GM23248 (cell line): ENCODE data around the gene TNNI2. TPM values are rescaled to one million over a fixed set of nuclear protein-coding genes. Genes with fewer than 3 reads are reported as not detected.

Experiments used
- DNase-seq: peaks from one replicate; pipeline ENCODE4 v3.0.0-alpha.2; 2015
- H2AFZ ChIP-seq: fragments of 200-600 bp; sonication (generic); 2 replicates; pipeline ENCODE4 v1.6.1; 2016; ENCODE audit warnings: antibody characterized with exemption
- H3F3A ChIP-seq: fragments of 200-600 bp; sonication (generic); 2 replicates; pipeline ENCODE4 v1.6.1; 2016; ENCODE audit warnings: mild to moderate bottlenecking, antibody characterized with exemption, mixed run types; ENCODE audit not compliant: insufficient read depth
- H3K27ac ChIP-seq: fragments of 200-600 bp; sonication (generic); 2 replicates; pipeline ENCODE4 v1.5.1; 2016; ENCODE audit warnings: mild to moderate bottlenecking
- H3K27me3 ChIP-seq: fragments of 200-600 bp; sonication (generic); replicated peaks from 2 replicates; pipeline ENCODE4 v1.6.1; 2016; ENCODE audit warnings: mild to moderate bottlenecking; ENCODE audit not compliant: insufficient read depth
- H3K36me3 ChIP-seq: fragments of 200-600 bp; sonication (generic); 2 replicates; pipeline ENCODE4 v1.6.1; 2016; ENCODE audit warnings: low read depth, mild to moderate bottlenecking
- H3K4me1 ChIP-seq: fragments of 200-600 bp; sonication (generic); 2 replicates; pipeline ENCODE4 v1.6.1; 2016; ENCODE audit warnings: mild to moderate bottlenecking; ENCODE audit not compliant: insufficient read depth
- H3K4me2 ChIP-seq: fragments of 200-600 bp; sonication (generic); one replicate; pipeline ENCODE4 v1.6.1; 2016; ENCODE audit warnings: mild to moderate bottlenecking; ENCODE audit not compliant: unreplicated experiment
- H3K4me3 ChIP-seq: fragments of 200-600 bp; sonication (generic); 2 replicates; pipeline ENCODE4 v1.5.1; 2016; ENCODE audit warnings: mild to moderate bottlenecking
- H3K79me2 ChIP-seq: fragments of 200-600 bp; sonication (generic); 2 replicates; pipeline ENCODE4 v1.6.1; 2016; ENCODE audit warnings: mild to moderate bottlenecking; ENCODE audit not compliant: insufficient read depth
- H3K9ac ChIP-seq: fragments of 200-600 bp; sonication (generic); 2 replicates; pipeline ENCODE4 v1.6.1; 2016; ENCODE audit warnings: mild to moderate bottlenecking
- H3K9me2 ChIP-seq: fragments of 200-600 bp; sonication (generic); 2 replicates; pipeline ENCODE4 v1.6.1; 2016; ENCODE audit warnings: mixed run types, mild to moderate bottlenecking, moderate library complexity; ENCODE audit not compliant: insufficient read depth
- H3K9me3 ChIP-seq: fragments of 200-600 bp; sonication (generic); one replicate; pipeline ENCODE4 v1.6.1; 2017; ENCODE audit warnings: low read depth
- H4K20me1 ChIP-seq: fragments of 200-600 bp; sonication (generic); 2 replicates; pipeline ENCODE4 v1.6.0; 2016; ENCODE audit not compliant: insufficient read depth
- EZH2 ChIP-seq: fragments of 200-600 bp; sonication (generic); IDR thresholded peaks from 2 replicates; pipeline ENCODE4 v1.6.1; 2018; ENCODE audit warnings: antibody characterized with exemption, mild to moderate bottlenecking; ENCODE audit not compliant: insufficient read depth, poor library complexity, severe bottlenecking
- EZH2phosphoT487 ChIP-seq: fragments of 200-600 bp; sonication (generic); IDR thresholded peaks from 2 replicates; pipeline ENCODE4 v1.6.1; 2018; ENCODE audit warnings: antibody characterized with exemption, moderate library complexity, mild to moderate bottlenecking, low read depth; ENCODE audit not compliant: insufficient read depth
- WGBS, 2 experiments: methylation state at CpG; one replicate each; pipeline ENCODE4 v1.1.6; 2015 to 2017; ENCODE audit warnings: low lambda C conversion rate in 2 of 2, low coverage in 1 of 2; ENCODE audit errors: missing lambda C conversion rate in 2 of 2; 5-methylcytosine and 5-hydroxymethylcytosine counted together
- in situ Hi-C: fragments of 300-500 bp; cut with MboI; formaldehyde crosslinking; loops from 2 replicates; pipeline ENCODE4 v1.15.0; 2020
- polyA plus RNA-seq: library from polyadenylated mRNA; unstranded; fragments of >200 nt; fragmentation: Nextera tagmentation; extraction: Ambion mirVana; gene quantifications from 2 replicates; pipeline ENCODE4 v1.2.1, GENCODE V29; 2016
- total RNA-seq: library from RNA; depleted of rRNA; stranded (reverse); fragments of >200 nt; shearing (Covaris generic); gene quantifications from 2 replicates; pipeline ENCODE4 v1.2.3, GENCODE V29; 2014

Gene TNNI2
- total and polyA plus RNA-seq, 2 experiments from 2014 or later: not detected

GRCh38 chr11:1851468-1852180 is 12.8 kb downstream of the TNNI2 start:
- H4K20me1 ChIP-seq: no peaks in the 10 kb centered on the region
- H3K9ac ChIP-seq: no peak overlapping the region
- no peaks in the 10 kb centered on the region for H3K79me2 ChIP-seq
- H3F3A ChIP-seq: no peaks in the 10 kb centered on the region
- no peak overlapping the region for H3K27ac ChIP-seq
- no peak overlapping the region for H2AFZ ChIP-seq
- no peaks in the 10 kb centered on the region for H3K4me1 ChIP-seq
- no peak overlapping the region for H3K4me2 ChIP-seq
- TF ChIP-seq EZH2: no peak
- TF ChIP-seq EZH2phosphoT487: no peak
- H3K9me2 ChIP-seq: no peaks in the 10 kb centered on the region
- WGBS, 2 experiments: 69 to 79% methylated on average over 20 of the region's 21 CpGs
- no peak overlapping the region for H3K4me3 ChIP-seq
- in situ Hi-C loops: loop anchor here (25.0 kb wide), 1 partner anchor 311 kb away; the partner anchor contains the start of genes INS and TH
- no peak for DNase-seq
- no peaks in the 10 kb centered on the region for H3K9me3 ChIP-seq
- H3K27me3 ChIP-seq: no peaks in the 10 kb centered on the region
- no peaks in the 10 kb centered on the region for H3K36me3 ChIP-seq

- no peak overlapping the region for H3K9ac ChIP-seq
- DNase-seq: no peak
- in situ Hi-C loops: loop anchor here (25.0 kb wide), 1 partner anchor 310 kb away; the partner anchor contains the start of genes INS and TH
- H3K79me2 ChIP-seq: no peaks in the 10 kb centered on the region
- H3K36me3 ChIP-seq: no peaks in the 10 kb centered on the region
- WGBS, 2 experiments: 66 to 72% methylated on average over 25 of the region's 25 CpGs
- no peak overlapping the region for H3K4me2 ChIP-seq
- no peaks in the 10 kb centered on the region for H3K9me3 ChIP-seq
- H3K27ac ChIP-seq: no peak overlapping the region
- TF ChIP-seq EZH2 (no peak), EZH2phosphoT487 (no peak)
- H3K4me3 ChIP-seq: no peak overlapping the region
- H4K20me1 ChIP-seq: no peaks in the 10 kb centered on the region
- H2AFZ ChIP-seq: no peak overlapping the region
- no peaks in the 10 kb centered on the region for H3K9me2 ChIP-seq
- H3K4me1 ChIP-seq: no peaks in the 10 kb centered on the region
- H3K27me3 ChIP-seq: no peaks in the 10 kb centered on the region
- H3F3A ChIP-seq: no peaks in the 10 kb centered on the region
Measured at GRCh38 chr11:1852271-1852876, 13.6 kb downstream of the TNNI2 start.

- no peaks in the 10 kb centered on the region for H4K20me1 ChIP-seq
- 81 to 86% methylated on average over 18 of the region's 18 CpGs for WGBS, 2 experiments
- H3K79me2 ChIP-seq: no peaks in the 10 kb centered on the region
- H3K36me3 ChIP-seq: no peaks in the 10 kb centered on the region
- in situ Hi-C loops: loop anchor here (25.0 kb wide), 1 partner anchor 309 kb away; the partner anchor contains the start of genes INS and TH
- no peak for TF ChIP-seq EZH2
- no peak for TF ChIP-seq EZH2phosphoT487
- DNase-seq: no peak
- H3K9ac ChIP-seq: no peak within 1 kb of the TSS
- no peak within 1 kb of the TSS for H2AFZ ChIP-seq
- H3K4me1 ChIP-seq: no peaks in the 10 kb centered on the region
- H3K4me2 ChIP-seq: no peak within 1 kb of the TSS
- no peaks in the 10 kb centered on the region for H3F3A ChIP-seq
- H3K9me3 ChIP-seq: no peaks in the 10 kb centered on the region
- no peaks in the 10 kb centered on the region for H3K9me2 ChIP-seq
- no peak within 1 kb of the TSS for H3K27ac ChIP-seq
- H3K27me3 ChIP-seq: no peaks in the 10 kb centered on the region
- no peak within 1 kb of the TSS for H3K4me3 ChIP-seq
Measured at GRCh38 chr11:1852877-1853276, 14.1 kb downstream of the TNNI2 start, which contains the start of gene LSP1. TSS of gene LSP1 (plus strand) at chr11:1853084. CDS start at chr11:1853145, 61 bp downstream.

GRCh38 chr11:1853376-1854131 is 14.8 kb downstream of the TNNI2 start:
- in situ Hi-C loops: loop anchor here (25.0 kb wide), 1 partner anchor 309 kb away; the partner anchor contains the start of genes INS and TH
- no peaks in the 10 kb centered on the region for H3K9me2 ChIP-seq
- H2AFZ ChIP-seq: no peak overlapping the region
- H3F3A ChIP-seq: no peaks in the 10 kb centered on the region
- no peak for TF ChIP-seq EZH2phosphoT487
- TF ChIP-seq EZH2: no peak
- no peaks in the 10 kb centered on the region for H3K4me1 ChIP-seq
- no peaks in the 10 kb centered on the region for H3K27me3 ChIP-seq
- DNase-seq: no peak
- no peaks in the 10 kb centered on the region for H3K36me3 ChIP-seq
- H3K79me2 ChIP-seq: no peaks in the 10 kb centered on the region
- H3K4me3 ChIP-seq: no peak overlapping the region
- H3K9me3 ChIP-seq: no peaks in the 10 kb centered on the region
- no peak overlapping the region for H3K4me2 ChIP-seq
- 65 to 76% methylated on average over 16 to 19 of the region's 19 CpGs for WGBS, 2 experiments
- no peaks in the 10 kb centered on the region for H4K20me1 ChIP-seq
- no peak overlapping the region for H3K27ac ChIP-seq
- H3K9ac ChIP-seq: no peak overlapping the region
